NCI-H128 (cell line): Measurements from ENCODE around the gene SLC38A8.

Experiments
- DNase-seq: peaks from one replicate; lab custom pipeline; 2025; ENCODE audit not compliant: unreplicated experiment; lab: John Stamatoyannopoulos, UW

SLC38A8 gene

DNA sequence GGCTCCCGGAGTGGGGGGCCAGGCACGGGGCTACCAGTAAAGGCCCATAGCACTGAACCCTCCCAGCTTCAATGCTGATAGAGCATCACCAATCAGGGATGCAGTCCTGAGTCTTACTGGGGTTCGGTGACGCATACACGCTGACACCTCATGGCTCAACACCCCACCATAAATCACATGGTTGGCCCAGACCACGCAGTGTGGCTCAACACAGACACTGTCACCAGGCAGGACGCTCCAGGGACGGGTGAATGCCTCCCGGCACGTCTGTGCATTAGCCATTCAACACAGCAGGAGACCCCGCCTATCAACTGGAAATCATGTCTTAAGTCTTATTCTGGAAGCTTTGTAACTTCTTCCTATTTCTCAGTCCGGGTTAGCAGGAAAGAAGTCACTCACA is 39.6 kb downstream of the SLC38A8 start:
- DNase-seq: no peak

DNA sequence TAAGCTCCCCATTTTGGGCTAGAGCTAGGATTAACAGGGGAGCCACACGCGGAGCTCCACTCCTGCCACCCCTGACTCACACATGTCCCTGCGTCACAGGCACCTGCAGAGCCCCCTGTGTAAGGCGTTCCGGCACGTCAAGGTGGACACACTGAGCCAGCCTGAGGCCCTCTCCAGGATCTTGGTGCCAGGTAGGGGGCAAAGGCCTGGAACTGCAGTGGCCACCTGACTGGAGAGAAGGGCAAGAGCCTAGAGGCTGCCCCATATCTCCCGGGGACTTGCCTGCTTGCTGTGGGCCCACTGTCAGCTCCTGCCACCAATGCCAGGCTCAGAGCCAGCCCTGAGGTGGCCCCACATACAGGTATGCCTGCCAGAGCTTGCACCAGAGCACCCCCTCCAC is 40.9 kb downstream of the SLC38A8 start:
- no peak for DNase-seq

DNA sequence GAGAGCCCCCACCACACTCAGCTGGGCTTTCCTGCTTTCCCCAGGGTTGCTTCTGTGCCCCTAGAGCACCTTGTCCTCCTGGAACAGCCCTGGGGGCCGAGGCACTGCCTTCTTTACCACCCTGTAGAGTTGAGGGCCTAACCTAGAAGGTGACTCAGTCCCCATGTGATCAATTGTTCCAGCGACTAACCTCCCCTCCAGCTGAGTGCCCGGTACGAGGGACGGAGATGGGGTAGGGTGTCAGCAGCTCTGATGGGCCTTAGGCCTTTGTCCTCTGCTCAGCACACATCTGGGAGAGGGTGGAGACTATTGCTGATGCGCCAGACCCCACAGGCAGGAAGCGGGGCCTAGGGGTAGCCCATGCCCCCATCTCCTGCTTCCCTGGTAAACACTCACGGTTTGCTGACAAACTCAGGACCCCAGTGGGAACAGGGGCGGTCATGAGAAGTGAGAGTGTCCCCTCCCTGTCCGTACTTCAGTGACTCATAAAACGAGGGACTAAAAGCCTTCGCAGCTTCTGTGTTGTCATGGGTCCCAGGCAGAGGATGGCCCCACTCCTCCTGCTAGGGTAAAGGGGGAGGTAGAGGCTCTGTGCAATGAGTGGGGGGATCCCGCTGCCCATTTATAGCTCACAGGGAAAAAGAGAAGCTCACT is 41.5 kb downstream of the SLC38A8 start:
- DNase-seq: no peak

DNA sequence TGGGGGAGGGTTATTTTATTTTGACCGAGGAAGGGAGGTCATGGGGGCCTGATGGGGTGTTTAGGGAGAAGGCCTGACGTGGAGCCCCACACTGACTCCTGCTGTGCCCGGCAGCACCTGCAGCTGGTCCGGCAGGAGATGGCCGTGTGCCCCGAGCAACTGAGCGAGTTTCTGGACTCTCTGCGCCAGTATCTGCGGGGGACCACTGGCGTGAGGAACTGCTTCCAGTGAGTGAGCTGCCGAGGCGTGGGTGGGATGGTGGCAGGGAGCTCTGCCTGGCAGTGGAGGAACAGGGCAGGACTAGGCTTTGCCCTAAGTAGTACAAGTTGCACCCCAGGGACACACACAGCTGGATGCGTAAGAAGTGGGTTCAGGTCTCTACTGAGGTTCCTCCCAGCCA is 44.5 kb downstream of the SLC38A8 start:
- DNase-seq: no peak

DNA sequence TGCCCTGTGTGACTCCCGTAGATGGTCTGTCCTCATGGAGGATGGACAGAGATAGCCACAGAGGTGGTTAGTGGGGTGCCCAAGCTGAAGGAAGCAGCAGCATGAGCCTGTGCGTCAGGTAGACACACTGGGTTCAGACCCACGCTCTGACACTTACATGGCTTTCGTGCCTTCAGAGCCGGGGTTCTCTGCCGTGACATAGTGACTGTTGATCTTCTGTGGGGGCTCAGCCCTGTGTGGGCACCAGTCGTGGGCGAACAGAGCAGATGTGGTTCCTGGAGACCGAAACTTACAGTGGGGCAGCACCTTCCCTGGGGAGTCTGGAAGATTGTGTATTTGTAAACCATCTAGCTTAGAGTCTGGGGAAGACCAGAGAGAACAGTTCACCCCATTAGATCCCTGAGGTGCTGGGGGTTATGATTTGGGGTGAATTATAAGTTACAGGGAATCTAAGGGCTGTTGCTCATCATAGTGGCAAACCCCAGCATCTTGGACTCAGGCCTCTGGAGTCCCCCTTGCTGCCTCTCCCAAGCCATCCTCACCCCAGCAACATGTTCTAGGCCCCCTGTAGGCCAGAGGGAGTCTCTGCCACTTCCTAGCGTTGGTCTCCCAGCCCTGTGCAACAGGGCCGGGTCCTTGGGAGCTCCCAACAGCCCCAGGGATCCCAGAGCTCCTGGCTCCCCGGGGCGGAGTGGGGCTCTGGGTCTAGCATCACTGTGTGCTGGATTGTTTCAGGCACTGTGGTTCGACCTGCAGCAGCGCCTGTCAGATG is 45.9 kb downstream of the SLC38A8 start:
- DNase-seq: no peak

DNA sequence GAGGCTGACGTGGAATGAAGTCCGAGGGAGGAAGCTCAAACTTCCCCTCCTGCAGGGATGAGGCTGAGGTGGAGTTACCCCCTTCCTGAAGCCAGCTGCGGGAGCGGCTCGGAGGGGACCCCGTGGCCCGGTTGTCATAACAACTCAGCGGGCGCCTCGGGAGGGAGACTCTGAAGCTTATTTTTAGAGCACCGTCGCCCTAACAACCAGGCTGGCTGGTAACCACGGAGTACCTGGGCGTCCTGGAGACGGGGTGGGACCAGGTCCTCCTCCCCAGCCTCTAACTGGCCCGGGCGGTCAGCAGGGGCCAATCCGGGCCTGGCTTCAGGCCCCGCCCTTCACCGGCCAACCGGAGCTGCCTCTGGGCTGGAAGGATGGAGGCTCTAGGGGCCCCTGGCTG is 46.8 kb downstream of the SLC38A8 start:
- DNase-seq: peak; percentile 55

DNA sequence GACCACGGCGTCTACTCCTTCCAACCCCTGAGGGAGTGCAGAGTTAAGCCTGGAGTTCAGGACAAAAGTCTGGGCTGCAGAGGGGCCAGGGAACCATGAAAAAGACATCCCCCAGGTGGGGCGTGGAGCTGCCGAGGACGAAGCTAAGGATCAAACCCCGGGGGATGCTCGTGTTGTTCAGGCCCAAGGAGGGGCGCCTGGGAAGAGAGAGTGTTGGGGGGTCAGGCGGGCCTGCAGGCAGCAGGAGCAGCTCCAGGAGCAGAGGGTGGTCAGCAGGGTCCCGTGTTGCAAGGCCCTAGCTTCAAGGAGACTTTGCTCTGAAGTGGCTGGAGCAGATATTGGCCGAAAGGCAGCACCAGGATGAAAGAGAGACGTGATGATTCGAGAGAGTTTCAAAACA is 47.9 kb downstream of the SLC38A8 start:
- DNase-seq: no peak

DNA sequence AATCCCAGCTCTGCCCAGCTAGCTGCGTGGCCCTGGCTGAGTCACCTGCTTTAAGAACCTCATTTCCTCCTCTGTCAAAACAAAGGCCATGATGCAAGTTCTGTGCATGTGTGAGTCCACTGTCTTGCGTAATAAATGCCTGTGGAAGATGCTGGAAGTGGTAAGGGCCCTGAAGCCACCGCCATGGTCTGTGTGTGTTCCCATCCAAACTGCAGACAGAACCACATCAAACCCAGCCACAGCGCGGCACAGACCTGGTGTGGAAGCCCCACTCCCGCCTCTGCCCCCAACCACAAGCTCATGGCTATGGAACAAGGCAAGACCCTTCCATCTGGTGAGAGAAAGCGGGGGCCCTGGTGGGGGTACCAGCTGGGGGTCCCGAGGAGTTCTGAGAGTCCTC is 48.5 kb downstream of the SLC38A8 start:
- DNase-seq: no peak

DNA sequence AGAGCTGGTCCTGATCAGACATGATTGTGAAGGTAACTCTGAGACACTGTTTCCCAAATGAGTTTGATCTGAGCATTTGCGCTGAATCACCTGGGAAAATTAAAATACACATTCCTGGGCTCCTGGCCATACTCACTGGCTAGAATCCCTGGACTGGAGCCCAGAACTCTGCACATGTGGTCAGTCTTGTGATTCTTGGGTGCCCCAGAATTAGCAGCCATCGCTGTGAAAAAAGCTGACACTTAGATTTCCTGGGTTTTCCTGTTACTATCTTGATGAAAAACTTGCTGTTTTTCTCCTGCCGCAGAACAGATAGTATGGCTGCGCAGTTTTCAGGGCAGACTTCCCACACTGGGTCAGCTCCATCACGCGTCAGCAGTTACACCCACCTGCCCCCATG is 50.0 kb downstream of the SLC38A8 start:
- no peak for DNase-seq

DNA sequence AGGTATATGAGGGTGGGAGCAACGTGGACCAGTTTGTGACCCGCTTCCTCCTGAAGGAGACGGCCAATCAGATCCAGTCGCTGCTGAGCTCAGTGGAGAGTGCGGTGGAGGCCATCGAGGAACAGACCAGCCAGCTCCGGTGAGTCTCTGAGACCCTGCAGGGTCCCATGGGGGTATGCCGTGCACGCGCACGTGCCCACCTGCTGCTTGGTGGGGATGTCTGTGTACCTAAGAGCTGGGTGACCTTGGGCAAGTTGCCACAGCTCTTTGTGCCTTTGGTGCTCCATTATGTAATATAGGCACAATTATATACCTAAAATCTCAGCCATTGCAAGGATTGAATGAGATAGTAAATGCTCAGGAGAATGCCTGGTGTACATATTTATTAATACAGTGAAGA is 52.1 kb downstream of the SLC38A8 start:
- no peak for DNase-seq

DNA sequence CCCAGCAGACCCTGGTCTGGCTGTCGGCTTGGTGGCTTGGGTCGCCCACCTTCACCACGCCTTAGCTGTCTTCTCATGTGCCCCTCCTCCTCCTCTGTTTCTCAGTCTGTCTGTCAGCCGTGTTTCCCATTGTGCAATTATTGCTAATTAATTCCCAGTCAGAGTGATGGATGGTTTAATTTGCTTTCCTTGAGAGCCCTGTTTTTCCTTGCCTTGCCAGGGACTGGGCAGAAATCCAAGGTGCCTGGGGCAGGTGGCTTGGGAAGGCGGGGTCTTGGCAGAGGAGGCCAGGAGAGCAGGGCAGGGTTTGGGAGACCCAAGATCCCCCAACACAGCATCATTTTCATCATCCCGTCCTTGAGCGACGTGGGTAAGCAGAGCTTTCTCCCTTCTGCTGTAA is 53.3 kb downstream of the SLC38A8 start:
- peak; percentile 3 for DNase-seq

DNA sequence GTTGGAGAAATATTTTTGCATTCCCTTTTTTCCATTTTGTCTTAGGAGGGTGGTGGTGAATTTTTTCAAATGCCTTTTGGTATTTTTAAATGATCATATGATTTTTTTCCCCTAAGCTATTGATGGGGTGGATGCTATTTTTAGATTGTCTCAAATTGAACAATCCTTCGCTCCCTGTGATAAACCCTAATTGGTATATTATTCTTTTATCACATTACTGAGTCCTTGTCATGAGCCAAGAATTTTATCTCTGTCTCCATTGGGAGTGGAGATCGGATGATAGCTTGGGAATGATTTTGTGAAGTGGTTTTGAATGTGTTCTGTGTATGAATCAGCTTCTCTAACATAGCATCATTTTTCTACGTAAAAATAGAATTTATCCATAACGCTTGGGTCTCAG is 59.1 kb downstream of the SLC38A8 start:
- DNase-seq: no peak

DNA sequence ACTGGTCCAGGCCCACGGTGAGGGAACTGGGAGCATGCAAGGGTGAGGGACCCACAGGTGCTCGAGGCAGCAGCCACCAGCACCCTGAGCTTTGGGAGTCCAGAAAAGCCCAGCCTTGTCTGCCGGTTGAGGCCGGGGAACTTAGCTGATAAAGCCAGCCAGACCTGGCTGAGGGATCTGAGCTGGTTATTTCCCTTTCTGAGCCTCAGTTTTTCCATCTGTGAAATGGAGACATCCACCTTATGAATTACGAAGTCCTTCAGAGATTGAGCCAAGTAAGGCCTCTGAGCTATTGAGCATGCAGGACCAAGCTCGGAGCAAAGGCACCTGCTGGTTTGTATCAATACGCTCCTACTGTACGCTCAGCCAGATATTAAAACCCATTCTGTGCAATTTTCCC is 60.8 kb downstream of the SLC38A8 start:
- no peak for DNase-seq

DNA sequence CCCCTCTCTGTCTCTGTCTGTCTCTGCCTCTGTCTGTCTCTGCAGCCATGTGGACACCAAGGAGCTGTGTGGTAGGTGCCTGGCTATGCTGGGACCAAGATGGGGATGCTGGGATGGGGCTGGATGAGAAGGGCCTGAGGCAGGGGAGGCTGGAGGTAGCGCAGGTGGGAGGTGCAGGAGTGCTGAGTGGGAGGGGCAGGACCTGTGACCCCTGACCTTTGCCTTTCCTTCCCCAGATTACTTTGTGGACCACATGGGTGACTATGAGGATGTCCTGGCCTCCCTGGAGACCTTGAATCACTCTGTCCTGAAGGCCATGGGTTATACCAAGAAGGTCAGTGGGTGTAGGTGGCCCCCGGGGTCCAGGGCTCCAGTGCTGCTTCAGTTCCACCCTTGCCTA is 61.8 kb downstream of the SLC38A8 start:
- DNase-seq: no peak

DNA sequence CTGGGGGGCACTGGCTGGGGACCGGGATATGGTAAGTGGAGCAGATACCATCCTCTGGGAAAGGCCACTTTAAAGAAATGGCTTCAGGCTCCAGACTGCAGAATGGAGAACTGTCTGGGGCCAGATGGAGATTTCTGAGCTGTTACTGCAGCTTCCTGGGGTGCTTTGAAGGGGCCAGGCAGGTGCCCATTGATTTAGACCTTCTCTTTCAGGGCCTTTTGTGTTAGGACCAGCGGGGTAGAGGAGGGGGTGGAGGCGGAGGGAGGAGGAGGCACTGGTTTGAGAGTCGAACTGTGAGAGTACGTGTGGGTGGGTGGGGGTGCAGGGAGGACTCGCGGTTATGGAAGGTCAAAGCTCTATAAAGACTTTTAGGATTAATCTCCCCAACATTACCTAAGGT is 63.2 kb downstream of the SLC38A8 start:
- no peak for DNase-seq

DNA sequence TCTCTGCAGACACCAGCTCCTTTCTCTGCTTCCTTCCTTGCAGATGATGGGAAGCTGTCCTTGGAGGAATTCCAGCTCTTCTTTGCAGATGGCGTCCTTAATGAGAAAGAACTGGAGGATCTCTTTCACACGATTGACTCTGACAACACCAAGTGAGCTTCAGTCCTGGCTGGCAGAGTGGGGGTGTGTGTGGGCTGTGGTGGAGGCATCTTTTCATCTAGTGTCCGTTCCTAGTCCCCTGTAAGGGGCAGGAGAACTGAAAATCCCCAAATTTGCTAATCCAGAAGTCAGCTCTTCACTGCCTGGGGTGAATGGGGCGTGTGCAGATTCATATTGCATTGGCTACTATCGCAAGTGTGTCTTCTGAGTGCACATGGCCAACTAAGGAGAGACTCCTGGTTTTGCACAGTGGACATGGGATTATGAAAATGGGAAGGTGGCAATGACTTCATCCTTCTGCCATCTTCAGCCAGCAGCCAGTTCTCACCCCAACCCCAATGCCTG is 64.1 kb downstream of the SLC38A8 start:
- DNase-seq: no peak

DNA sequence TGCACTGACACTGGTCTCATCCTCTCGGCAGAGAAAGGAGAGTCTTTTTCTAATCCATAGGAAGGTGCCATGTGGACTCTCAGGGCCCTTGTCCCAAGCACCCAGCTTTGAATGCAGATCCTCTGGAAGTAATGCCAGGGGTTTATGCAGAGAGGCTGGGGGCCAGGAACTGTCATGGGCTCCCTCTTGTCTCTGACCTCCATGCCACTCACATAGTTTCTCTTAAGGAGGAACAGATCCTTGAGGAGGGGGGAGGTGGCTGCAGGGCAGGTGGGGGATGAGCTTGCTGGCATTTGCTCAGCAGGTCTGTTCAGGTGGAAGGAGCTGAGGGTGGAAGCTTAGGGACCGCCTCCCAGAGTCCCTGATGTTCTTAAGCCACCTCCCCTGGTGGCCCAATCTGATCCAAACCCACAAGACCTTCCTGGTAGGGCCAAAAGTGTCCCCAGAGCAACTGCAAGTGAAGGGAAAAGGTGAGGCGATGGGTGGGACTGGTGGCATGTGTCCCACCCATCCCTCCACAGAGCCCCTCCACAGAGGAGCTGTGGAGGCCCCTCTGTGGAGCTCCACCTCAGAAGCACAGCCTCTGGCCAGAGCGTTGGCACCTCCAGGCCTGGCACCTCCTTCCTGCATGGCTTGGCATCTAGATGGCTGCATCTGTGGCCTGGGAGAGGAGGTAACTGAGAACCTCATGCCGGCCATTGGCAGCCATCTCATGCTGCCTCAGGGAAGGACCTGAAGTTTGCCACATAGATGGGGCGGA is 65.4 kb downstream of the SLC38A8 start:
- no peak for DNase-seq

DNA sequence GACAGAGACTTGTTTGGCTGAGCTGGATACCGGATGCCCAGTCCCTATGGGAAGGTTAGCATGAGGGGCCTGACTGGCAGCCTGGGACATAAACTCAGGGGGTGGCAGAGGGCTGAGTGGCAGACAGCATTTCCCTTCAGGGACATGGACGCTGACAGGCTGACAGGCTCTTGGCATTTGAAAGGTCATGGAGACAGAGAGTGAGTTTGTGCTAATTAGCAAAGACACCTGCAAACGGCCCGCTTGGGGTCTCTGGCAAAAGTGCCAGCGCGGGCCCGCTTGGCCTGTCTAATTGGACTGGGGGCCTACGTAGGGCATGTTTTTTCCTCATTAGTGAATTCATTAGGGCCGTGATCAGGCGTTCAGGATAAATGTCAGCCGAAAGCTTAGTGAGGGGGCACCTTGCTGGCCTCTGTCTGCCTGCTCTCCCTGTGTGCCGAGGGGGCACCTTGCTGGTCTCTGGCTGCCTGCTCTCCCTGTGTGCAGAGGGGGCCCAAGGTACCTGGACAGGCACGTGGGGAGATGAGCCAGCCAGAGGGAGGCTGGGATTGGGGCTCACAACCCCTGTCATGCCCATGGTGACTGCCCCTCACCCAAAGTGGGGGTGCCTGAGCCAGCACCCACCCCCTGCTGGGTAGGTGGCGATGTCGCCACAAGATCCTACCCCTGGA is 66.9 kb downstream of the SLC38A8 start:
- no peak for DNase-seq

DNA sequence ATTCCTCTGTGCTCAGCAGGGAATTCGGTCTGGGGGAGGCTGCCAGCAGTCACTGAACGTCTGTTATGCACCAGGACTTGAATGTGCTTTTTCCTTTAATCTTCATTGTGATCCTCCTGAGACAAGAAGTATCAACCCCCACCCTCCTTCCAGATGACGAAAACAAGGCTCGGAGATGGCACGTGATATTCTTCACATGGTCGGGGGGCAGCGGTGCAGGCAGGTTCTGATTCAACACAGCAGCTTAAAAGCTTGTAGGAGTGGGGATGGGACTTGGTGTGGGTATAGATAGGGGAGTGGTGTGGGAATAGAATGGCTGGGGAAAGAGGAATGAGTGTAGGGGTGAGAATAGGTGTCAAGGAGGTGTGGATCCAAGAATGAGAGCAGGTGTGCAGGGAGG is 68.1 kb downstream of the SLC38A8 start:
- DNase-seq: no peak

DNA sequence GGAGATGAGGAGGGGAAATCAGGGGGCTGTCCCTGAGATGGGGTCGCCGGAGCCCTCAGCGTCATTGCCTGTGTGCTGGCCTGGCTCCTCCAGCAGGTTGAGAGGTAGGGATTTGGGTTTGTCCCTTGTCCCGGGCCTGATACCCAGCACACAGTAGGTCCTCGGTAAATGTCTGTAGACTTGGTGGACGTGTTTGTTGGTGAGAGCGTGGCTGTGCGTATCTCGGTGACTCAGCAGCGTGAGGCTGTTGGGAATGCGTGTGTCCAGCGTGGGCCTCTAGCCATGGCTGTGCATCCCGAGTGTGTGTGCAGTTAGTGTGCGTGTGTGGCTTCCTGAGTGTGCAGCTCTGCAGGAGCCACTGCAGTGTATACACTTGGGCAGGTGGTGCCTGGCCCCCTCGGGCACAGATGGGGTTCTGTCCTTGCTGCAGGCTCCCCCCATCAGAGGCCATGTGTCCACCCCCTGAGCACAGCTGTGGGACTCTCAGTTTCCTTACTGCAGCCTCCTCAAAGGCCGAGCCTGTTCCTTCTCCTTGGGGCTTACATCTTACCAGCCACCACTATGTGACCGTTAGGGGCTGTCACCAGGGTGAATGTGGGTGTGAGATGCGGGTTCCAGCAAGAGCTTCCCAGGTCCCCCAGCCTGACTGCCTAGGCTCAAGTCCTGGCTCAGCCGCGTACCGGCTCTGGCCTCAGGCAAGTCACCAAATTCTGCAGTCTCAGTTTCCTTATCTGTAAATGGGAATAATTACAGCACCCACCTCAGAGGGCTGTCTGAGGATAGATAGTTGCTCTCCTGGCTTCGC is 68.8 kb downstream of the SLC38A8 start:
- DNase-seq: no peak

DNA sequence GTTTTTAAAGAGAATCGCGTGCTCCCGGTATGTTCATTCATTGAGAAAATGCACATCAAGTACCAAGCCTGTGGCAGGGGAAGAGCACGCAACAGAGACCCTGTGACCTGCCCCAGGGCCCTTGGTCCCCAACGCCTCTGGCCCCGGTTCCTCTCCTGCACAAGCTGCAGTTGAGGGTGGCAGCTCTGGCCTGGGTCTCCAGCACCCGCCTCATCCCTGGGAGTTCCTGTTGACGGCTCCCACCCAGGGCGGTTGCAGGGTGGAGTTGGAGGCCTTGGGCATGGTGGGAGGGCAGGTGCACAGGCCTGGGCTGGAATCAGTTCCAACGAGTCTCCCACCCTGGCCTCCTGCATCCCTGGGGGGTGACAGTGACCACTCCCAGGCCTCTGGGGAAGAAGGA is 69.5 kb downstream of the SLC38A8 start:
- no peak for DNase-seq
